ENCODE measurements around the gene BRD3. TPM values are rescaled to one million over a fixed set of nuclear protein-coding genes. Genes with fewer than 3 reads are reported as not detected.

The BRD3 gene
- total RNA-seq, 2 donors from 2014 or later: 31.5 to 44.1 TPM

GRCh38 chr9:134003237-134003636 lies 64.6 kb downstream of the BRD3 start:
- no peaks in the 10 kb centered on the region for H3K9me3 ChIP-seq (ENCODE audit: control insufficient read depth, low read length, poor library complexity, severe bottlenecking)
- Mint-ChIP-seq H3K27me3 (peaks cover 16% of the 10 kb centered on the region), H3K27ac (no peak overlapping the region), H3K36me3 (ENCODE audit: low read depth) (peaks cover 2% of the 10 kb centered on the region), H3K4me1 (no peaks in the 10 kb centered on the region), H3K4me3 (no peak overlapping the region)
- no peak for ATAC-seq
- no peak for DNase-seq

DNA sequence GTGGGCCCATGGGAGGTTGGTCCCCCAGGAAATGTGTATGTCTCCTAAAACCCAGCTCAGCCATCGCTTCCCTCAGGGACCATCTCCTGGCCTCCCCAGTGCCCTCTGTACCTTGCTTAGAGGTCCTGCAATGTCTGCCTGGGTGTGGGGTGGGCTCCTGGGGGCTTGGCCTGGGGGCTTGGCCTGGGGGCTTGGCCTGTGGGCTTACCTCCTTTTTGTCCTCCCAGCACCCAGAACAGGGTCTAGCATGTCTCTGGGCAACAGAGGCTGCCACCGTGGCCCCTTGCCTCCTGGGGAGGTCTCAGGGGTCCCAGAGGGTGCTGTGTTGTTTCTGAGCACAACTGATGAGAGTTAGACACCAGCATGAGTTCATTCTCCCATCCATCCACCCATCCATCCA lies 65.0 kb downstream of the BRD3 start:
- H3K27ac Mint-ChIP-seq: no peak overlapping the region
- peaks cover 2% of the 10 kb centered on the region for H3K36me3 Mint-ChIP-seq (ENCODE audit: low read depth)
- ATAC-seq: no peak
- no peaks in the 10 kb centered on the region for H3K4me1 Mint-ChIP-seq
- peaks cover 16% of the 10 kb centered on the region for H3K27me3 Mint-ChIP-seq
- H3K4me3 Mint-ChIP-seq: no peak overlapping the region
- no peak for DNase-seq
- H3K9me3 ChIP-seq (ENCODE audit: control insufficient read depth, low read length, poor library complexity, severe bottlenecking): no peaks in the 10 kb centered on the region

DNA sequence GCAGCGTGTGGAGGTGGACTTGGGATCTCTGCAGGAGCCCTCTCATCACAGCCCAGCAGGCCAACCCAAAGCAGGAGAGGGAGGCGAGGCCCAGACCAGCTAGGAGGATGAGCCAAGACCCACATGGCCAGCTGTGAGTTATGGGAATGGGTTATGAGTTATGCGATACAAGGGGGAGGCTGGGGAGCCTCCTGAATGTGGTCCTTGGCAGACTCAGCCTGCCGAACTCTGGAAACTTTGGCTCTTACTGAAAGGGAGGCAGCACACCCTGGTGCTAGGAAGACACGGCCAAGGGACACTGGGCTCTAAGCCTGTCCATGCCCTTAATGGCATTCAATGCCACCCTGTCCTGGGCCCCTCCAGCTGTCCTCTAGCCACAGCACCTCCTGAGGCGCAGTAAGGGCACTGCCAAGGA lies 68.0 kb downstream of the BRD3 start:
- Mint-ChIP-seq H3K27me3 (peaks cover 5% of the 10 kb centered on the region), H3K27ac (no peak overlapping the region), H3K4me1 (no peaks in the 10 kb centered on the region), H3K4me3 (no peak overlapping the region), H3K36me3 (ENCODE audit: low read depth) (peaks cover 2% of the 10 kb centered on the region)
- no peak for DNase-seq
- ATAC-seq: no peak
- H3K9me3 ChIP-seq (ENCODE audit: control insufficient read depth, low read length, poor library complexity, severe bottlenecking): no peaks in the 10 kb centered on the region

DNA sequence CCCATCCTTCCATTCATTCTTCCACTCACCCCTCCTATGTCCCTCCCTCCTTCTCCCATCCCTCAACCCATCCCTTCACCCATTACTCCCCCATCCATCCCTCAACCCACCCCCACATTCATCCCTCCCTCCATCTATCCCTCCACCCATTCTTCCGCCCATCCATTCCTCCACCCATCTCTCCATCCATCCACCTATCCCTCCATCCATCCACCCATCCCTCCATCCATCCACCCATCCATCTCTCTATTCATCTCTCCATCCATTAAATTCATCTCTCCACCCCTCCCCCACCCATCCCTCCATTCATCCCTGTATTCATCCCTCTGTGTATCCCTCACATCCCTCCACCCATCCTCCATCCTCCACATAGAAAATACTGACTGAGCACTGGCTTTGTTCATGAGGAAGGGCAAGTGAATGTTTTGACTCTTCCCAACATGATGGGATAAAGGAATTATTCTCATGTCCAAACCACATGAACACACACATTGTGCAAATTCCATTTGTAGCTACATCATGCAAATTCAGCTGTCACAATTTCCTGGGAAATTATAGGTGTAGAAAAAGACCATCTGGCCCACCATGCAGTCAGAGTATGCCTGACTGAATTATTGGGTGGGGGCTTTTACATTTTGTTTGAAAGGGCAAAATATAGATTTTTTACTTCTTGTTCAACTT lies 68.8 kb downstream of the BRD3 start:
- DNase-seq (no peak), ATAC-seq (no peak)
- no peaks in the 10 kb centered on the region for H3K9me3 ChIP-seq (ENCODE audit: control insufficient read depth, low read length, poor library complexity, severe bottlenecking)
- H3K4me3 Mint-ChIP-seq: no peak overlapping the region
- peaks cover 10% of the 10 kb centered on the region for H3K27me3 Mint-ChIP-seq
- no peaks in the 10 kb centered on the region for H3K36me3 Mint-ChIP-seq (ENCODE audit: low read depth)
- peaks cover 2% of the 10 kb centered on the region for H3K4me1 Mint-ChIP-seq
- no peak overlapping the region for H3K27ac Mint-ChIP-seq

GRCh38 chr9:133997584-133997983 lies 70.2 kb downstream of the BRD3 start:
- ATAC-seq: no peak
- H3K27ac Mint-ChIP-seq: no peak overlapping the region
- no peak overlapping the region for H3K4me3 Mint-ChIP-seq
- peaks cover 10% of the 10 kb centered on the region for H3K27me3 Mint-ChIP-seq
- no peaks in the 10 kb centered on the region for H3K36me3 Mint-ChIP-seq (ENCODE audit: low read depth)
- H3K4me1 Mint-ChIP-seq: peaks cover 2% of the 10 kb centered on the region
- no peaks in the 10 kb centered on the region for H3K9me3 ChIP-seq (ENCODE audit: control insufficient read depth, low read length, poor library complexity, severe bottlenecking)
- DNase-seq: no peak

DNA sequence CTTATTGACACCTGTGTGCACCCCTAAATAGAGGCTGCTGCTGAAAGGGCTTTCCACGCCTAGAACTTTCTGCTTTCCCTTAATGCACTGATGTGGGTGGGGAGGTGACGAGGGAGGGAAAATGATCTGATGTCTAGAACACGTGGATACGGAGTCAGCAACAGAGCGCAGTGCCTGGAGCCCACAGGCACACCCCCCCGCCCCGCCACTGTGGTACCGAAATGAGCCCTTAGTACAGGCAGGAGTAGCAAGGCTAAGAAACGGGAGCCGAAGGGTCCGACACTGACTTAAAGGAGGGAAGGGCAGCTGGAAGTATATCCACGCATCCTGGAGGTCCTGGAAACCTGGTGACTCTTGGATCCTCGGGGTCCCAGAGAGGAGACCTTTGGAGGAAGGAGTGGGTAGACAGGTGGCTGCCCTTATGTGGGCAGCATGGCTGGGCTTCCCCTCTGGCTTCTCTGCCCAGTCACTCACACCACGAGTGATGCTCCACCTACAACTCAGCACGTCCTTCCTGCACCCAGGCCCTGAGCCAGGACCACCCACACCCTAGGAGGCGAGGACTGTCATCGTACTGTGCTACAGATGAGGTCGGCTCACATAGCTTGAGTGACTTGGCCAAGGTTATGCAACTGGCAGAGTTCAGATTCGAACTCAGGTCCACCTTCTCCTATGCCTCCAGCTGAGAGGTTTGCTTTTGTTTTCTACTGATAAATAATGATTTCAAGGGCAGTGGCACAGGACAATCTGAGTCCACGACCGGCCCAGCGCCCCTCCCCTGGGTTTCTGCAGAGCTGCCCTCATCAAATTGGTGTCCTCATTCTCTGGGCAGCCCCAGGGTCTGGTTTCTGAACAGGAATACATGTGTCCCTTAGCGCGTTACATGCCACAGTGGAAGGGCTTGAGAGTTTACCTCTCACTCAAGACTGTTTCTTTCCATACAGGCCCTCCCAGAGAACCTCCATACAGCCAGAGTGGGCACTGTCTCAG lies 71.0 kb downstream of the BRD3 start:
- H3K36me3 Mint-ChIP-seq (ENCODE audit: low read depth): no peaks in the 10 kb centered on the region
- peaks cover 9% of the 10 kb centered on the region for H3K27me3 Mint-ChIP-seq
- H3K9me3 ChIP-seq (ENCODE audit: control insufficient read depth, low read length, poor library complexity, severe bottlenecking): no peaks in the 10 kb centered on the region
- no peak for ATAC-seq
- no peak for DNase-seq
- H3K4me3 Mint-ChIP-seq: no peak overlapping the region
- peaks cover 2% of the 10 kb centered on the region for H3K4me1 Mint-ChIP-seq
- no peak overlapping the region for H3K27ac Mint-ChIP-seq

DNA sequence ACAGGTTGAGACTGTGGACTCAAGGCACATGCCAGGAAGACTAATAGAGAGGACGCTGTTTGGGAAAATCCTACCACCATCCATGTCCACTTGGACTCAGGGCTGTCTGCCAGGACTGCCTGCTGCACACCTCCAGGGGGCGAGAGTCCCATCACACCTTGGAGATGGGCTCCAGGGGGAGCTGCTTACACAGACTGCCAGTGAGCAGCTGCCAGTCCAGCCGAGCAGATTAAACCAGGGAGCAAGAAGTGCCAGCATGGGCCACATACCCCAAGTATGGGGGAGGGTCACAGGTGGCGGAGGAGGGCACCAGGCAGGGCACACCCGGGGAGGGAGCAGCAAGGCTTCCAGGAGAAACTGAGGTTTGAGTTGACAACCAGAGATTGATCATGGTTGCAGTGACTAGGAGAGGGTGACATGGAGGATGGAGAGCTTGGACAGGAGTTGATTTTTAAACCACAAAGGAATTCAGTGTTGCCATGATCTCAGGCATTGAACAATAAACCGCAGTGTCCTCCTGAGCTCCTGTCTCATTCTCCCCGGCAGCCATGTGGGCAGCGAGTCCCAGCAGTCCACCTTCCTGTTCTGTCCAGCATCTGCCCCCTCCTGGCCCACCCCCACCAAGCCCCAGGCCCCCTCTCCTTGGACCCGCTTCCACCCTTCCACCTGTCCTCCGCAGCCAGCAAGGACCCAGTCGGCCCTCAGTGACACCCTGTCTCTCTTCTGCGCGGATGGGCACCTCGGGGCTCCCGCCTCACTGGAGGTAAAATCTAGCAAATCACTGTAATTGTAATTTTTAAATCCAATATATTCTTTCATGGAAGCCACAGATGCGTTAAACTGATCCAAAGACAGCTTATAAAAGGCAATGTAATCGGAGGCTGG lies 72.6 kb downstream of the BRD3 start:
- H3K36me3 Mint-ChIP-seq (ENCODE audit: low read depth): no peaks in the 10 kb centered on the region
- DNase-seq: no peak
- no peak overlapping the region for H3K4me3 Mint-ChIP-seq
- no peaks in the 10 kb centered on the region for H3K9me3 ChIP-seq (ENCODE audit: control insufficient read depth, low read length, poor library complexity, severe bottlenecking)
- no peak for ATAC-seq
- H3K27me3 Mint-ChIP-seq: peaks cover 5% of the 10 kb centered on the region
- H3K27ac Mint-ChIP-seq: no peak overlapping the region
- H3K4me1 Mint-ChIP-seq: peaks cover 2% of the 10 kb centered on the region

- Mint-ChIP-seq H3K4me3 (peak overlapping the region; percentile 77), H3K27me3 (peaks cover 5% of the 10 kb centered on the region), H3K27ac (no peak overlapping the region), H3K36me3 (ENCODE audit: low read depth) (no peaks in the 10 kb centered on the region), H3K4me1 (peaks cover 2% of the 10 kb centered on the region)
- H3K9me3 ChIP-seq (ENCODE audit: control insufficient read depth, low read length, poor library complexity, severe bottlenecking): no peaks in the 10 kb centered on the region
- peak; percentile 57 for ATAC-seq
- peak; percentile 57 to 77 (median 71) for DNase-seq
Observed at GRCh38 chr9:133994353-133995011, 73.3 kb downstream of the BRD3 start.

- peak overlapping the region; percentile 80 for H3K4me3 Mint-ChIP-seq
- no peak for ATAC-seq
- peaks cover 5% of the 10 kb centered on the region for H3K27me3 Mint-ChIP-seq
- no peak for DNase-seq
- H3K27ac Mint-ChIP-seq: no peak overlapping the region
- peaks cover 2% of the 10 kb centered on the region for H3K4me1 Mint-ChIP-seq
- no peaks in the 10 kb centered on the region for H3K36me3 Mint-ChIP-seq (ENCODE audit: low read depth)
- no peaks in the 10 kb centered on the region for H3K9me3 ChIP-seq (ENCODE audit: control insufficient read depth, low read length, poor library complexity, severe bottlenecking)
Observed at GRCh38 chr9:133993635-133994253, 74.1 kb downstream of the BRD3 start.

GRCh38 chr9:133992780-133993634 lies 74.8 kb downstream of the BRD3 start:
- H3K9me3 ChIP-seq (ENCODE audit: control insufficient read depth, low read length, poor library complexity, severe bottlenecking): no peaks in the 10 kb centered on the region
- Mint-ChIP-seq H3K4me3 (peak overlapping the region; percentile 80), H3K27me3 (peaks cover 5% of the 10 kb centered on the region), H3K4me1 (peaks cover 2% of the 10 kb centered on the region), H3K27ac (no peak overlapping the region), H3K36me3 (ENCODE audit: low read depth) (no peaks in the 10 kb centered on the region)
- peak; percentile 34 to 73 (median 62) for DNase-seq
- ATAC-seq: peak; percentile 84

GRCh38 chr9:133991964-133992779 lies 75.7 kb downstream of the BRD3 start, which contains the start of gene VAV2:
Gene VAV2 (minus strand): TSS chr9:133992324. CDS start chr9:133992278, 46 bp downstream.
- Mint-ChIP-seq H3K4me1 (peaks cover 2% of the 10 kb centered on the region), H3K27ac (no peak within 1 kb of the TSS)

More at GRCh38 chr9:133991964-133992779, 75.7 kb downstream of the BRD3 start, which contains the start of gene VAV2:
- H3K27me3 Mint-ChIP-seq: peaks cover 5% of the 10 kb centered on the region
- no peaks in the 10 kb centered on the region for H3K9me3 ChIP-seq (ENCODE audit: control insufficient read depth, low read length, poor library complexity, severe bottlenecking)
- H3K4me3 Mint-ChIP-seq: peak within 1 kb of the TSS; percentile 80
- peak; percentile 58 for ATAC-seq
- peak in 2 of 3 donors; percentile 33 to 38 for DNase-seq
- no peaks in the 10 kb centered on the region for H3K36me3 Mint-ChIP-seq (ENCODE audit: low read depth)
